H9 (cell line): ENCODE results near the gene EID1. TPM values are rescaled to one million over a fixed set of nuclear protein-coding genes. Genes with fewer than 3 reads are reported as not detected.

Experiments used
- DNase-seq: peaks from one replicate; pipeline ENCODE4 v3.0.0-alpha.2; 2017
- H2AFZ ChIP-seq: one replicate; pipeline ENCODE4 v1.6.1; 2013; ENCODE audit warnings: mild to moderate bottlenecking, low read length, control low read depth, moderate library complexity
- H2AK5ac ChIP-seq: 2 replicates; pipeline ENCODE4 v1.6.1; 2013; ENCODE audit warnings: low read length, control low read depth, mixed read lengths; ENCODE audit not compliant: insufficient read length
- H2BK120ac ChIP-seq: one replicate; pipeline ENCODE4 v1.6.1; 2013; ENCODE audit warnings: low read depth, mild to moderate bottlenecking, low read length, control low read depth, inconsistent platforms; ENCODE audit not compliant: poor library complexity, severe bottlenecking
- H2BK12ac ChIP-seq: 2 replicates; pipeline ENCODE4 v1.6.1; 2013; ENCODE audit warnings: low read length, control low read depth, mixed read lengths, low read depth; ENCODE audit not compliant: insufficient read length
- H2BK15ac ChIP-seq: 2 replicates; pipeline ENCODE4 v1.6.1; 2013; ENCODE audit warnings: low read depth, low read length, control low read depth
- H2BK20ac ChIP-seq: one replicate; pipeline ENCODE4 v1.6.1; 2013; ENCODE audit warnings: low read depth, mild to moderate bottlenecking, low read length, control low read depth, inconsistent platforms; ENCODE audit not compliant: poor library complexity, severe bottlenecking
- H2BK5ac ChIP-seq: 2 replicates; pipeline ENCODE4 v1.6.1; 2013; ENCODE audit warnings: low read length, control low read depth, mixed read lengths; ENCODE audit not compliant: insufficient read length
- H3K14ac ChIP-seq: 2 replicates; pipeline ENCODE4 v1.6.1; 2013; ENCODE audit warnings: low read length, control low read depth; ENCODE audit not compliant: insufficient read depth
- H3K18ac ChIP-seq: 2 replicates; pipeline ENCODE4 v1.6.1; 2013; ENCODE audit warnings: low read depth, mild to moderate bottlenecking, mixed read lengths, low read length, control low read depth; ENCODE audit not compliant: insufficient read length
- H3K23ac ChIP-seq: 2 replicates; pipeline ENCODE4 v1.6.1; 2013; ENCODE audit warnings: low read length, control low read depth, mixed read lengths, low read depth; ENCODE audit not compliant: insufficient read length
- H3K23me2 ChIP-seq: 2 replicates; pipeline ENCODE4 v1.6.1; 2013; ENCODE audit warnings: low read depth, mild to moderate bottlenecking, mixed read lengths, low read length, control low read depth; ENCODE audit not compliant: insufficient read length, poor library complexity, severe bottlenecking
- H3K27ac ChIP-seq: 2 replicates; pipeline ENCODE4 v1.5.1; 2013; ENCODE audit warnings: low read length, control low read depth, mixed read lengths, low read depth; ENCODE audit not compliant: insufficient read length
- H3K27me3 ChIP-seq: 2 replicates; pipeline ENCODE4 v1.6.1; 2013; ENCODE audit warnings: low read length, control low read depth, inconsistent platforms; ENCODE audit not compliant: insufficient read depth
- H3K4ac ChIP-seq: 2 replicates; pipeline ENCODE4 v1.6.1; 2013; ENCODE audit warnings: low read depth, mild to moderate bottlenecking, control low read depth, inconsistent platforms, low read length, moderate library complexity
- H3K4me1 ChIP-seq: 2 replicates; pipeline ENCODE4 v1.6.1; 2013; ENCODE audit warnings: low read length, control low read depth, inconsistent platforms; ENCODE audit not compliant: insufficient read depth
- H3K4me2 ChIP-seq: 2 replicates; pipeline ENCODE4 v1.6.1; 2013; ENCODE audit warnings: low read length, control low read depth, mixed read lengths; ENCODE audit not compliant: insufficient read length, insufficient read depth
- H3K56ac ChIP-seq: 2 replicates; pipeline ENCODE4 v1.6.1; 2013; ENCODE audit warnings: low read depth, mild to moderate bottlenecking, mixed read lengths, low read length, control low read depth; ENCODE audit not compliant: insufficient read length
- H3K79me1 ChIP-seq: 2 replicates; pipeline ENCODE4 v1.6.1; 2013; ENCODE audit warnings: low read depth, mild to moderate bottlenecking, moderate library complexity, low read length, control low read depth, inconsistent platforms; ENCODE audit not compliant: insufficient read depth, poor library complexity, severe bottlenecking
- H3K79me2 ChIP-seq: 2 replicates; pipeline ENCODE4 v1.6.1; 2013; ENCODE audit warnings: low read length, control low read depth, inconsistent platforms; ENCODE audit not compliant: insufficient read depth
- H3K9ac ChIP-seq: 2 replicates; pipeline ENCODE4 v1.6.1; 2013; ENCODE audit warnings: low read length, control low read depth, mixed read lengths; ENCODE audit not compliant: insufficient read length; ENCODE audit errors: extremely low read depth
- H3K9me3 ChIP-seq: one replicate; pipeline ENCODE4 v1.6.1; 2013; ENCODE audit warnings: low read depth, low read length, inconsistent platforms; ENCODE audit not compliant: control insufficient read depth
- H3T11ph ChIP-seq: one replicate; pipeline ENCODE4 v1.6.1; 2013; ENCODE audit warnings: mild to moderate bottlenecking, low read length, control low read depth, inconsistent platforms
- H4K20me1 ChIP-seq: one replicate; pipeline ENCODE4 v1.6.1; 2013; ENCODE audit not compliant: control insufficient read depth, insufficient read length, insufficient read depth
- H4K5ac ChIP-seq: 2 replicates; pipeline ENCODE4 v1.6.1; 2013; ENCODE audit warnings: low read depth, mild to moderate bottlenecking, mixed read lengths, low read length, control low read depth; ENCODE audit not compliant: insufficient read length
- H4K8ac ChIP-seq: replicated peaks from 2 replicates; pipeline ENCODE4 v1.6.1; 2013; ENCODE audit warnings: low read length, control low read depth, mixed read lengths, low read depth; ENCODE audit not compliant: insufficient read length
- H4K91ac ChIP-seq: 2 replicates; pipeline ENCODE4 v1.6.1; 2013; ENCODE audit warnings: low read depth, mild to moderate bottlenecking, moderate library complexity, mixed read lengths, low read length, control low read depth; ENCODE audit not compliant: insufficient read length
- H3K27ac Mint-ChIP-seq, 3 experiments: 2 replicates in 2 of 3; 3 replicates in 1 of 3; pipeline ENCODE4 v1.8.0; 2020 to 2021; ENCODE audit warnings: mixed read lengths in 3 of 3, mild to moderate bottlenecking in 1 of 3, moderate library complexity in 1 of 3
- H3K27me3 Mint-ChIP-seq: 2 replicates; pipeline ENCODE4 v1.8.0; 2021; ENCODE audit warnings: low read depth, mild to moderate bottlenecking, moderate library complexity, mixed read lengths
- H3K36me3 Mint-ChIP-seq, 3 experiments: 2 replicates in 2 of 3; 3 replicates in 1 of 3; pipeline ENCODE4 v1.8.0; 2020 to 2021; ENCODE audit warnings: low read depth in 3 of 3, mixed read lengths in 3 of 3; ENCODE audit not compliant: insufficient read depth in 1 of 3
- H3K4me1 Mint-ChIP-seq, 2 experiments: 2 replicates each; pipeline ENCODE4 v1.8.0; 2020; ENCODE audit warnings: mixed read lengths in 2 of 2
- H3K4me3 Mint-ChIP-seq, 2 experiments: 2 replicates in 1 of 2; 3 replicates in 1 of 2; pipeline ENCODE4 v1.8.0; 2020 to 2021; ENCODE audit warnings: mild to moderate bottlenecking in 2 of 2, mixed read lengths in 2 of 2, moderate library complexity in 1 of 2
- H3K9me3 Mint-ChIP-seq, 2 experiments: 2 replicates in 1 of 2; 3 replicates in 1 of 2; pipeline ENCODE4 v1.8.0; 2020; ENCODE audit warnings: mild to moderate bottlenecking in 2 of 2, mixed read lengths in 2 of 2, moderate library complexity in 1 of 2
- CTCF ChIP-seq: fragments of 200-600 bp; sonication (generic); conservative IDR thresholded peaks from 3 replicates; pipeline ENCODE4 v1.8.0; 2021; ENCODE audit warnings: antibody characterized with exemption, mild to moderate bottlenecking
- WGBS: extraction: QIAGEN DNeasy Blood & Tissue Kit; methylation state at CpG from one replicate; pipeline ENCODE4 v1.1.7; 2013; ENCODE audit warnings: missing lambda C conversion rate, low lambda C conversion rate, mixed read lengths; ENCODE audit not compliant: insufficient read length; ENCODE audit errors: extremely low coverage; 5-methylcytosine and 5-hydroxymethylcytosine counted together
- total RNA-seq: library from RNA; stranded (reverse); gene quantifications from 2 replicates; pipeline ENCODE4 v1.2.1, GENCODE V29; 2021

EID1 gene
- total RNA-seq, 1 experiment from 2014 or later, result 113 TPM

DNA sequence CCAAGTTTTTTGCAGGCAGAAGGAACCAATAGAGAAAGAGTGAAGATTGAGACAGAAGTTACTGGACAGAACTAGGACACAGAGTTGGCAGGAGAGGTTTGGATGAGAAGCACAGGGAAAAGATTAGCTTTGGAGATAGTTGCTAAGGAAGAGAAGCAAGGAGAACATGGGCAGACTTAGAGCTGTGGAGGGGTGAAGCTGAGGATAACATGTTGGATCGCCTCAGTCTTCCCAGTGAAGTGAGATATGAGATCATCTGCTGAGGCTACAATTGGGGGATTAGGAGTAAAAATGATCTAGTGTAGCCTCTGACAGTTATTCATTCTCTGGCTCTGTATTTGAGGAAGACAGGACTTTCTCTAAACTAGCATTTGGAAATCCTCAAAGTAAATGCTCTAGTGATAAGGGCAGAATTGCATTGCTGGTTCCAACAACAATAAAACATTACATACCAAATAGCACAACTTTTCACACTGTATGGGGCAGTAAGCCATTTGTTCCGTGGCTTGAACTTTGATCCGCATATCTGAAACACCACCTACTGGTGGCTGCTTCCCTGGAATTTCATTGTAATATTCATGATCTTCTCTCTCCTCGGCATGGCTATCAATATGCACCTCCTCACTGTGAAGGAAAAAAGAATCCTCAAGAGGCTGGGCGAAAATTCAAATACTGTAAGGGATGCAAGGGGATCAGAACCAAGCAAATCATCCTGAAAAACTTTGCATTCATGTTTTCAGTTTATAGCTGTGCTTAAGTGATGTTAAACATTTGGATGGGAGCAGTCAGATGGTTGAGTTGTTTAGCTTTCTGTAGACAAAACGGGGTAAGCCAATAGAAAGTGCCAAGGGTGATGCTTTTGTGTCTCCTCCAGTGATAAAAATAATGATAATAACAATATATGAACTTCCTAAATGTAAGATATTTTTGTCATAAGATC is 22.2 kb upstream of the EID1 start:
- H2BK120ac ChIP-seq, result no peak overlapping the region
- no peaks in the 10 kb centered on the region for H3K27me3 ChIP-seq
- Mint-ChIP-seq H3K27ac (peak overlapping the region in 2 of 3 experiments; percentile 76 to 90; a peak in 5 of 7 replicates), H3K27me3 (peaks cover 2% of the 10 kb centered on the region; the same call in 1 of the 2 replicates), H3K36me3 (no peaks in the 10 kb centered on the region), H3K4me3 (peak overlapping the region in 1 of 2 experiments; percentile 42; a peak in 2 of 5 replicates), H3K4me1 (peaks cover 20 to 32% of the 10 kb centered on the region in 2 experiments), H3K9me3 (no peaks in the 10 kb centered on the region; a peak in 1 of 5 replicates)
- H3K23ac ChIP-seq, result no peak overlapping the region
- H3K4me2 ChIP-seq, result no peak overlapping the region
- H3K4ac ChIP-seq, result no peak overlapping the region
- H3K56ac ChIP-seq, result no peak overlapping the region
- no peaks in the 10 kb centered on the region for H3K79me1 ChIP-seq
- H2BK5ac ChIP-seq, result no peak overlapping the region
- WGBS, result no CpG with 5 or more reads among the region's 6 CpGs
- H3K4me1 ChIP-seq, result peaks cover 5% of the 10 kb centered on the region; the same call in 1 of the 2 replicates
- H3K9ac ChIP-seq, result no peak overlapping the region
- no peak overlapping the region for H2BK15ac ChIP-seq
- no peaks in the 10 kb centered on the region for H3K9me3 ChIP-seq
- no peak overlapping the region for H2AFZ ChIP-seq
- no peak overlapping the region for H4K8ac ChIP-seq
- H2BK20ac ChIP-seq, result no peak overlapping the region
- TF ChIP-seq CTCF, result peak; percentile 55
- no peak overlapping the region for H3K27ac ChIP-seq
- no peak overlapping the region for H3K18ac ChIP-seq
- H3T11ph ChIP-seq, result no peak overlapping the region
- no peaks in the 10 kb centered on the region for H3K79me2 ChIP-seq
- H2AK5ac ChIP-seq, result no peak overlapping the region
- no peak overlapping the region for H4K91ac ChIP-seq
- H4K5ac ChIP-seq, result no peak overlapping the region
- H3K14ac ChIP-seq, result no peak overlapping the region
- H4K20me1 ChIP-seq, result no peaks in the 10 kb centered on the region
- no peaks in the 10 kb centered on the region for H3K23me2 ChIP-seq
- no peak for DNase-seq
- H2BK12ac ChIP-seq, result no peak overlapping the region
